Measurements from ENCODE around the gene RTN3.

RTN3 gene

GRCh38 chr11:63779039-63779438 lies 97.7 kb downstream of the RTN3 start:
- Histone ChIP-seq H3K4me1 (ENCODE audit: control insufficient read depth, insufficient read depth, low read length) (no peaks in the 10 kb centered on the region), H3K9me3 (replicated peaks; ENCODE audit: low read length) (no peaks in the 10 kb centered on the region), H3K9ac (ENCODE audit: low read depth, low read length) (no peak overlapping the region), H3K27me3 (ENCODE audit: control insufficient read depth, insufficient read depth, low read length) (no peaks in the 10 kb centered on the region), H3K36me3 (ENCODE audit: insufficient read depth, low read length) (no peaks in the 10 kb centered on the region), H3K4me3 (ENCODE audit: low read length) (no peak overlapping the region), H3K4me2 (ENCODE audit: low read length) (no peak overlapping the region)

- no peaks in the 10 kb centered on the region for H3K9me3 ChIP-seq (replicated peaks; ENCODE audit: low read length)
- H3K9ac ChIP-seq (ENCODE audit: low read depth, low read length): no peak overlapping the region
- H3K27me3 ChIP-seq (ENCODE audit: control insufficient read depth, insufficient read depth, low read length): no peaks in the 10 kb centered on the region
- H3K4me2 ChIP-seq (ENCODE audit: low read length): no peak overlapping the region
- H3K4me3 ChIP-seq (ENCODE audit: low read length): no peak overlapping the region
- H3K4me1 ChIP-seq (ENCODE audit: control insufficient read depth, insufficient read depth, low read length): no peaks in the 10 kb centered on the region
- no peaks in the 10 kb centered on the region for H3K36me3 ChIP-seq (ENCODE audit: insufficient read depth, low read length)
Measured at GRCh38 chr11:63782749-63783148, 101.4 kb downstream of the RTN3 start.

- H3K4me1 ChIP-seq (ENCODE audit: control insufficient read depth, insufficient read depth, low read length): no peaks in the 10 kb centered on the region
- no peak overlapping the region for H3K9ac ChIP-seq (ENCODE audit: low read depth, low read length)
Measured at GRCh38 chr11:63783925-63784592, 102.8 kb downstream of the RTN3 start.

GRCh38 chr11:63785823-63786222 lies 104.5 kb downstream of the RTN3 start:
- Histone ChIP-seq H3K4me1 (ENCODE audit: control insufficient read depth, insufficient read depth, low read length) (no peaks in the 10 kb centered on the region), H3K9me3 (replicated peaks; ENCODE audit: low read length) (no peaks in the 10 kb centered on the region), H3K4me3 (ENCODE audit: low read length) (no peak overlapping the region), H3K27me3 (ENCODE audit: control insufficient read depth, insufficient read depth, low read length) (no peaks in the 10 kb centered on the region), H3K36me3 (ENCODE audit: insufficient read depth, low read length) (no peaks in the 10 kb centered on the region), H3K4me2 (ENCODE audit: low read length) (no peak overlapping the region), H3K9ac (ENCODE audit: low read depth, low read length) (no peak overlapping the region)

More at GRCh38 chr11:63783925-63784592, 102.8 kb downstream of the RTN3 start:
- Histone ChIP-seq H3K4me2 (ENCODE audit: low read length) (no peak overlapping the region), H3K4me3 (ENCODE audit: low read length) (no peak overlapping the region), H3K9me3 (replicated peaks; ENCODE audit: low read length) (no peaks in the 10 kb centered on the region), H3K36me3 (ENCODE audit: insufficient read depth, low read length) (no peaks in the 10 kb centered on the region), H3K27me3 (ENCODE audit: control insufficient read depth, insufficient read depth, low read length) (no peaks in the 10 kb centered on the region)

- H3K4me3 ChIP-seq (ENCODE audit: low read length): no peak overlapping the region
- no peaks in the 10 kb centered on the region for H3K9me3 ChIP-seq (replicated peaks; ENCODE audit: low read length)
- no peaks in the 10 kb centered on the region for H3K36me3 ChIP-seq (ENCODE audit: insufficient read depth, low read length)
- H3K27me3 ChIP-seq (ENCODE audit: control insufficient read depth, insufficient read depth, low read length): no peaks in the 10 kb centered on the region
- no peaks in the 10 kb centered on the region for H3K4me1 ChIP-seq (ENCODE audit: control insufficient read depth, insufficient read depth, low read length)
- no peak overlapping the region for H3K4me2 ChIP-seq (ENCODE audit: low read length)
- H3K9ac ChIP-seq (ENCODE audit: low read depth, low read length): no peak overlapping the region
Measured at GRCh38 chr11:63791495-63792167, 110.3 kb downstream of the RTN3 start.

GRCh38 chr11:63793161-63793560 lies 111.9 kb downstream of the RTN3 start:
- Histone ChIP-seq H3K36me3 (ENCODE audit: insufficient read depth, low read length) (no peaks in the 10 kb centered on the region), H3K9me3 (replicated peaks; ENCODE audit: low read length) (no peaks in the 10 kb centered on the region), H3K4me3 (ENCODE audit: low read length) (no peak overlapping the region), H3K4me1 (ENCODE audit: control insufficient read depth, insufficient read depth, low read length) (no peaks in the 10 kb centered on the region), H3K4me2 (ENCODE audit: low read length) (no peak overlapping the region), H3K27me3 (ENCODE audit: control insufficient read depth, insufficient read depth, low read length) (no peaks in the 10 kb centered on the region), H3K9ac (ENCODE audit: low read depth, low read length) (no peak overlapping the region)

GRCh38 chr11:63795066-63795465 lies 113.8 kb downstream of the RTN3 start:
- Histone ChIP-seq H3K9ac (ENCODE audit: low read depth, low read length) (no peak overlapping the region), H3K36me3 (ENCODE audit: insufficient read depth, low read length) (no peaks in the 10 kb centered on the region), H3K4me1 (ENCODE audit: control insufficient read depth, insufficient read depth, low read length) (no peaks in the 10 kb centered on the region), H3K4me3 (ENCODE audit: low read length) (no peak overlapping the region), H3K9me3 (replicated peaks; ENCODE audit: low read length) (no peaks in the 10 kb centered on the region), H3K4me2 (ENCODE audit: low read length) (no peak overlapping the region), H3K27me3 (ENCODE audit: control insufficient read depth, insufficient read depth, low read length) (no peaks in the 10 kb centered on the region)

GRCh38 chr11:63800921-63801320 lies 119.6 kb downstream of the RTN3 start:
- H3K9me3 ChIP-seq (replicated peaks; ENCODE audit: low read length): no peaks in the 10 kb centered on the region
- H3K36me3 ChIP-seq (ENCODE audit: insufficient read depth, low read length): no peaks in the 10 kb centered on the region
- peaks cover 11% of the 10 kb centered on the region for H3K4me1 ChIP-seq (ENCODE audit: control insufficient read depth, insufficient read depth, low read length)
- no peak overlapping the region for H3K4me2 ChIP-seq (ENCODE audit: low read length)
- no peaks in the 10 kb centered on the region for H3K27me3 ChIP-seq (ENCODE audit: control insufficient read depth, insufficient read depth, low read length)
- H3K9ac ChIP-seq (ENCODE audit: low read depth, low read length): no peak overlapping the region
- no peak overlapping the region for H3K4me3 ChIP-seq (ENCODE audit: low read length)

GRCh38 chr11:63802637-63803414 lies 121.5 kb downstream of the RTN3 start:
- no peaks in the 10 kb centered on the region for H3K27me3 ChIP-seq (ENCODE audit: control insufficient read depth, insufficient read depth, low read length)
- no peaks in the 10 kb centered on the region for H3K9me3 ChIP-seq (replicated peaks; ENCODE audit: low read length)
- peaks cover 11% of the 10 kb centered on the region for H3K4me1 ChIP-seq (ENCODE audit: control insufficient read depth, insufficient read depth, low read length)
- H3K9ac ChIP-seq (ENCODE audit: low read depth, low read length): no peak overlapping the region
- H3K36me3 ChIP-seq (ENCODE audit: insufficient read depth, low read length): no peaks in the 10 kb centered on the region
- H3K4me3 ChIP-seq (ENCODE audit: low read length): no peak overlapping the region
- peak overlapping the region; percentile 9 for H3K4me2 ChIP-seq (ENCODE audit: low read length)

- H3K9me3 ChIP-seq (replicated peaks; ENCODE audit: low read length): no peaks in the 10 kb centered on the region
- H3K4me1 ChIP-seq (ENCODE audit: control insufficient read depth, insufficient read depth, low read length): peaks cover 11% of the 10 kb centered on the region
- no peaks in the 10 kb centered on the region for H3K27me3 ChIP-seq (ENCODE audit: control insufficient read depth, insufficient read depth, low read length)
- H3K9ac ChIP-seq (ENCODE audit: low read depth, low read length): no peak overlapping the region
- no peaks in the 10 kb centered on the region for H3K36me3 ChIP-seq (ENCODE audit: insufficient read depth, low read length)
- H3K4me2 ChIP-seq (ENCODE audit: low read length): no peak overlapping the region
- H3K4me3 ChIP-seq (ENCODE audit: low read length): no peak overlapping the region
Measured at GRCh38 chr11:63804259-63804658, 123.0 kb downstream of the RTN3 start.

- Histone ChIP-seq H3K36me3 (ENCODE audit: insufficient read depth, low read length) (no peaks in the 10 kb centered on the region), H3K4me1 (ENCODE audit: control insufficient read depth, insufficient read depth, low read length) (peaks cover 11% of the 10 kb centered on the region), H3K4me3 (ENCODE audit: low read length) (no peak overlapping the region), H3K9ac (ENCODE audit: low read depth, low read length) (no peak overlapping the region), H3K27me3 (ENCODE audit: control insufficient read depth, insufficient read depth, low read length) (no peaks in the 10 kb centered on the region), H3K9me3 (replicated peaks; ENCODE audit: low read length) (no peaks in the 10 kb centered on the region), H3K4me2 (ENCODE audit: low read length) (no peak overlapping the region)
Measured at GRCh38 chr11:63805844-63806415, 124.6 kb downstream of the RTN3 start.

Data from skeletal muscle satellite cell (primary cell).